Neural crest cell (in vitro differentiated cells): ENCODE data around the gene IFNG. TPM values are rescaled to one million over a fixed set of nuclear protein-coding genes. Genes with fewer than 3 reads are reported as not detected.

Experiments used
- DNase-seq: peaks from one replicate; pipeline ENCODE4 v3.0.0; 2021; ENCODE audit warnings: low read depth, mixed read lengths, low spot score
- H3K27ac Mint-ChIP-seq: one replicate; pipeline ENCODE4 v1.8.0; 2021; ENCODE audit warnings: mild to moderate bottlenecking, mixed read lengths; ENCODE audit not compliant: unreplicated experiment
- H3K27me3 Mint-ChIP-seq: 2 replicates; pipeline ENCODE4 v1.8.0; 2021; ENCODE audit warnings: low read depth, mild to moderate bottlenecking, mixed read lengths
- H3K36me3 Mint-ChIP-seq: 2 replicates; pipeline ENCODE4 v1.8.0; 2021; ENCODE audit warnings: low read depth, mild to moderate bottlenecking, mixed read lengths
- H3K4me1 Mint-ChIP-seq: 2 replicates; pipeline ENCODE4 v1.8.0; 2021; ENCODE audit warnings: mixed read lengths
- H3K4me3 Mint-ChIP-seq: one replicate; pipeline ENCODE4 v1.8.0; 2021; ENCODE audit warnings: mild to moderate bottlenecking, mixed read lengths
- H3K9me3 Mint-ChIP-seq: 2 replicates; pipeline ENCODE4 v1.8.0; 2021; ENCODE audit warnings: mixed read lengths
- total RNA-seq: library from RNA; stranded (reverse); gene quantifications from 2 replicates; pipeline ENCODE4 v1.2.1, GENCODE V29; 2021
- TF ChIP-seq, protein P1 (sequence below): fragments of 200-600 bp; sonication (generic); conservative IDR thresholded peaks from 2 replicates; pipeline ENCODE4 v1.5.0; 2021; ENCODE audit warnings: antibody characterized with exemption, mild to moderate bottlenecking

The IFNG gene
- total RNA-seq, 1 donor from 2014 or later, result not detected

DNA sequence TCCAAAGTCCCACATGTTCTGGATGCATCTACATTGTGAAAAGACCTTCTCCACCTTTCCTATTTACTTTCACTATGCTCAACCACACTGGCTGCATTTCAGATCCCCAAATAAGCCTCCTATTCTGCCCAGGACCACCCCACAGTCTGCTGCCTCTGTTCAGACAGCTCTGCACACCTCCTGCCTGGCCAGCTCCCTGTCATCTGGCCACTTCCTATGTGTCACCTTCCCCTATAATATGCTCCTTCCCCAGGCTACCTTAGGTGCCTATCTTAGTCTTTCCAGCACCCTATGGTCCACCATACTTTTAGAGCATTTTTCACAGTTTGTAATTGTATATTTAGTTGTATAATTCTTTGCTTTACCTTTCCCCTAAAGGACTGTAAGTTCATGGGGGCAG is 50.5 kb downstream of the IFNG start:
- Mint-ChIP-seq H3K4me1 (no peaks in the 10 kb centered on the region), H3K27ac (no peak overlapping the region), H3K4me3 (no peak overlapping the region), H3K9me3 (peaks cover 2% of the 10 kb centered on the region), H3K36me3 (no peaks in the 10 kb centered on the region), H3K27me3 (no peaks in the 10 kb centered on the region)
- no peak for DNase-seq
- TF ChIP-seq, protein P1, sequence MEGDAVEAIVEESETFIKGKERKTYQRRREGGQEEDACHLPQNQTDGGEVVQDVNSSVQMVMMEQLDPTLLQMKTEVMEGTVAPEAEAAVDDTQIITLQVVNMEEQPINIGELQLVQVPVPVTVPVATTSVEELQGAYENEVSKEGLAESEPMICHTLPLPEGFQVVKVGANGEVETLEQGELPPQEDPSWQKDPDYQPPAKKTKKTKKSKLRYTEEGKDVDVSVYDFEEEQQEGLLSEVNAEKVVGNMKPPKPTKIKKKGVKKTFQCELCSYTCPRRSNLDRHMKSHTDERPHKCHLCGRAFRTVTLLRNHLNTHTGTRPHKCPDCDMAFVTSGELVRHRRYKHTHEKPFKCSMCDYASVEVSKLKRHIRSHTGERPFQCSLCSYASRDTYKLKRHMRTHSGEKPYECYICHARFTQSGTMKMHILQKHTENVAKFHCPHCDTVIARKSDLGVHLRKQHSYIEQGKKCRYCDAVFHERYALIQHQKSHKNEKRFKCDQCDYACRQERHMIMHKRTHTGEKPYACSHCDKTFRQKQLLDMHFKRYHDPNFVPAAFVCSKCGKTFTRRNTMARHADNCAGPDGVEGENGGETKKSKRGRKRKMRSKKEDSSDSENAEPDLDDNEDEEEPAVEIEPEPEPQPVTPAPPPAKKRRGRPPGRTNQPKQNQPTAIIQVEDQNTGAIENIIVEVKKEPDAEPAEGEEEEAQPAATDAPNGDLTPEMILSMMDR, result no peak

DNA sequence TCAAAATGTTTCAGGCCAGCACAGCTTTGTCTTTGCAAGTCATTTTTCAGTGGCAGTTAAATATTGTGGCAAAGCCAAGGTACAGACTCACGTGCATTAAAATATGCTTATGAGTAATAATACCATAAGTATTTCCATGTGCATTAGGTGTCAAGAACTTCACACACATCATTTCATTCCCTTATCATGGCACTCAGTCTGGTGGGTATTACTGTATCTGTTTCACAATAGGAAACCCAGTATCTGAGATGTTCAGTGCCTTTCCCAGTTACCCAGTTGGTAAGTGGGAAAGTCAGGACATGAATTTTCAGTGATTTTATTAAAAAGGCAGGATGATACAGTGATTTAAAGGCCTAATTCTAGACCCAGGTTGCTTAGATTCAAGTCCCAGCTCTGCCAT is 52.9 kb downstream of the IFNG start:
- Mint-ChIP-seq H3K27me3 (no peaks in the 10 kb centered on the region), H3K36me3 (no peaks in the 10 kb centered on the region), H3K4me1 (no peaks in the 10 kb centered on the region), H3K27ac (no peak overlapping the region), H3K4me3 (no peak overlapping the region), H3K9me3 (no peaks in the 10 kb centered on the region)
- DNase-seq, result no peak
- TF ChIP-seq, protein P1, result no peak

DNA sequence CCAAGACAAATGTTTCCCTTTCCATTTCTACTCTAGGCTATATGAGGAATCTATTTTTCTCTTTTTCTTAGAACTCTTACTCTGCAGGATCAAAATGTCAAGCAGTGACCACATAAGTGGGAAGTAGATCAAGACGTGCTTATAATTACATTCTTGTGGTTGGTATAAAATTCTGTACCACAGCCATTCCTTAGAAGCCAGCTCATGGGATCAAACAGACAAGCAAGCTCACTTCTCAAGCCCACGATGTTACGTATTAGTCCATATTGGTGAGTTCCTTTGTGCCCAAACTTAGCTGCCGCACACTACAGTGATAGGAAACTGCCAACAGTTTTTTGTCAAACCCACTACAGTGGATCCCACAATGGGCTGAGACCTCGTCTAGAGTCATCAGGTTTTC is 53.4 kb downstream of the IFNG start:
- no peaks in the 10 kb centered on the region for H3K4me1 Mint-ChIP-seq
- DNase-seq, result no peak
- no peaks in the 10 kb centered on the region for H3K9me3 Mint-ChIP-seq
- H3K36me3 Mint-ChIP-seq, result no peaks in the 10 kb centered on the region
- no peak overlapping the region for H3K4me3 Mint-ChIP-seq
- no peaks in the 10 kb centered on the region for H3K27me3 Mint-ChIP-seq
- TF ChIP-seq, protein P1, result no peak
- H3K27ac Mint-ChIP-seq, result no peak overlapping the region

Other genes starting within 250 kb of the IFNG start
- gene IFNG-AS1, start 170.3 kb downstream of the IFNG start, total RNA-seq, result not detected in 2 replicates
- not detected in 2 replicates for gene IL26, start 66.1 kb upstream of the IFNG start, total RNA-seq
- not detected in 2 replicates for gene IL22, start 93.9 kb upstream of the IFNG start, total RNA-seq
- 22.1 and 26.2 TPM in 2 replicates for gene MDM1, start 172.6 kb upstream of the IFNG start, total RNA-seq